GM12864 (cell line): ENCODE data around the gene CSRP1.

ENCODE experiments used
- DNase-seq: peaks from one replicate; pipeline ENCODE4 v3.0.0-alpha.2; 2011; ENCODE audit warnings: low read depth
- H3K4me3 ChIP-seq: 2 replicates; pipeline ENCODE4 v1.5.1; 2011; ENCODE audit warnings: mild to moderate bottlenecking, low read depth, low read length, control low read depth
- CTCF ChIP-seq: IDR thresholded peaks from 2 replicates; pipeline ENCODE4 v1.5.1; 2011; ENCODE audit warnings: low read depth, mild to moderate bottlenecking, moderate library complexity, low read length, control low read depth, inconsistent platforms; ENCODE audit errors: missing control alignments

CSRP1 gene

DNA sequence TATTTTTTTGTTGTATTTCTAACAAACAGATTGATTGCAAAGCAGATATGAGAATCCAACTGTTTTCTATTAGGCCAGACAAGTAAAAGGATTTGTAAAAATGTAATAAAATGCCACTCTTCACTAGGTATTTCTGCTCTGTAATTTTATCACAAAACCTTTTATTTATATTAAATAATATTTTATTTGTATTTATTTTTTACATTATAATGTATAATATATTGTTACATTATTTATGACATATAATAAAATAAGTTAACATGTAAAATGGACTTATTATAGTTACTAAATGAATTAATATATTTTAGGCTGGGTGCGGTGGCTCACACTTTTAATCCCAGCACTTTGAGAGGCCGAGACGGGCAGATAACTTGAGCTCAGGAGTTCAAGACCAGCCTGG lies 72.7 kb downstream of the CSRP1 start:
- H3K4me3 ChIP-seq, result no peak overlapping the region
- TF ChIP-seq CTCF, result no peak
- DNase-seq, result no peak

DNA sequence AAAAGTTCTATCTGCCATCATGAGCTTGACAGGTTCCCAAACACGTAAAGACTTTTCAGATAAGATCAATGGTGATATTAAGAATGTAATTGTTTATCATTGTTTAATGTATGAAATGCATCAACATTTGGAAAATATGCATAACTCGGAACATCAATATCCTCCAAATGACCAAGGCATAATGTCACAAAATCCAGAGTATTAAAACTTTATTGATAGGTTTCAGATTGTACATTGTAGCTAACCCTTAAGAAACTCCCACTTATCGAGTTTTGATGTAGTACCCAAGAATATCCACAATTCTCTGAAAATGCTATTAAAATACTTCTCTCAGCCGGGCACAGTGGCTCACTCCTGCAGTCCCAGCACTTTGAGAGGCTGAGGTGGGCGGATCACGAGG lies 73.3 kb downstream of the CSRP1 start:
- H3K4me3 ChIP-seq, result no peak overlapping the region
- DNase-seq, result no peak
- TF ChIP-seq CTCF, result no peak
